Measurements from ENCODE around the gene ACP4. TPM values are rescaled to one million over a fixed set of nuclear protein-coding genes. Genes with fewer than 3 reads are reported as not detected.
"Not testable (repeated sequence)": the region's sequence is repeated elsewhere in the genome, so short reads cannot be mapped to it uniquely, and the experiment has no call there.

Gene ACP4
- total RNA-seq, 1 donor from 2014 or later, result not detected

- no peak for DNase-seq
Observed at GRCh38 chr19:50797781-50798658, 7.8 kb downstream of the ACP4 start.

GRCh38 chr19:50798659-50799546 is 8.7 kb downstream of the ACP4 start:
- DNase-seq, result no peak

DNA sequence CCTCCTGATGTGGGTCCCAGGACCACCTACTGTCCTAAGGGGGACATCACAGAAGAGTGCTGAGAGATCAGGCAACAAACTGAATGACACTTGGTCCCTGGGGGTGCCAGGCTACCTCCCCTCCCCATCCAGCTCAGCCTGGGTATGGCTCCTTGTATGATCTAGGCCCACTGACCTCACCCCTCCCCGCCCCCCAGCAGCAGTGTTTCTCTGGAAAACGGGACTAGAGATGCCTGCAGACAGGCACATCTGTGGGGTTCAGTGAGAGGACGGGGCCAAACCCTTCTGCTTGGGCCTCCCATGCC is 9.3 kb downstream of the ACP4 start:
- DNase-seq, result no peak

- DNase-seq, result no peak
Observed at GRCh38 chr19:50801107-50801506, 10.9 kb downstream of the ACP4 start.

DNA sequence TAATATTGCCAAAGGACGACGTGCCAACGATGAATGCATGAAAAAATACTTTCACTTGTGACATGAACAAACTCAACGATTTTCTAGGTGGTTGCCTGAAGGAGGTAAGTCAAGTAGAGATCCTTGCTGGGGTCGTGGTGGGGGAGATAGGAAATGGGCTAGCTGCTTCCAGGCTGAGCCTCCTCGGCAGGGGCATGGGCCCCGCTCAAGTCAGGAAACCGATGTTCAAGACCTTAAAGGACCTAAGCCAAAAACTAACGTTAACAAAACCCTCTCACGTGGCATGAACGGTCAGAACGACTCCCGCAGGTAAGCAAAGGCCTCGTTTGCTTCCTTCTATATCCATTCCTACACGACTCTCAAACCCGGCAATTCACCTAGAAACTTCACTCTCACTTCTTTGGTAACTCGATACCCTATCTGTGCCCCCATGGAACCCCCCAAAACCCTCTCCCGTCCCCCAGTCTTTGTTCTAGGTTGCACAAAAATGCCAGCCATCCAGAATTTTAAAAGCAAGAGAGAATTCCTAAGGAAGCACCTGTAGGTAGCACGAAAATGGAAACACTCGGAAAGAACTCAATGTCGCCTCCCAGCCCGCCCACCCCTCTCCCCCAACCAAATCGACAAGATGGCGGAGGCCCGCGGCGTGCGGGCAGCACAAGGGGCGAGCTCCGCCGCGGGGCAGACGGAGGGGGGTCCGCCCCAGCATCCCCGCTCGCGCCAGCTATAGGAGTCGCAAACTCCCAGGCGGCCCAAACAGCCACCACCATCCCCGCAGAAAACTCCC is 13.6 kb downstream of the ACP4 start:
- peak; percentile 47 for DNase-seq

DNA sequence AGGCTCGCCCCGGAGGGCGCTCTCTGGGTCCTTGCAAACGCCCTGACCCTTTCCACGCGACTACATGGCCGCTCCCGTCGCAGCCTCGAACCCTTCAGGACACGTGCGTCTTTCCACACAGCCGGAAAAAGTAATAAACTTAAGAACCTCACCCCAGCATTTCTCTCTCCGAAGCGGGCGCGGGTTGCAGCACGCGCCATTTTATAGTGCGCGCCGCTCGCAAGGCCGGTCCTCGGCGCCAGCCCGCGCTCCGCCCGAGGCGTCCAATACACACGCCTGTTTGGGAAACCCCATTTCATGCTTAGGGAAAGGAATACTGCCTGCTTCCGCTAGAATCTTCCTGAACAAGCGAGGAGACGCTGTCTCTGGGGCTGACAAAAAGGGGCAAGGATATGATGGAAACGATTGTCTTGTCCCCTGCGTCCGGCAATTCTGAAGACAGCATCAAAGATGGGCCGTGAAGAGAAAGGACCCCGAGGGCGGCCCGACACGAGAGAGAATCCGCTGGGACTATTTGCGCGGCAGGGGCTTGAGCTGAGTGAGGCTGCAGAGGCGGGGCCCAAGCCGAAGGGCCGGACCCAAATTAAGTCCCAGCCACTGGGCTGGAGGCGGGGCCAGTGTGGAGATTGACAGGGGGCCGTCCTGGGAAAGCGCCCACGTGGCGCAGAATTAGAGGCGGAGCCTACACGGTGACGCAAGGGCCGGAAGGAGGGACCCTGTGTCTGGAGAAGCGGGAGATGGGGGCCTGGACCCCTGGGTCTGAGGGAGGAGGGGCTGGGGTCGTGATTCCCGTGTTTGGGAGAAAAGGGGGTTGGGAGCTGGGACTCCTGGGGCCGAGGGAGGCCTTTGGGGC is 14.4 kb downstream of the ACP4 start:
- peak; percentile 100 for DNase-seq

- no peak for DNase-seq
Observed at GRCh38 chr19:50808856-50809255, 18.6 kb downstream of the ACP4 start.

- DNase-seq, result not testable (repeated sequence)
Observed at GRCh38 chr19:50811622-50812238, 21.5 kb downstream of the ACP4 start.

- DNase-seq, result no peak
Observed at GRCh38 chr19:50812474-50812873, 22.3 kb downstream of the ACP4 start.

DNA sequence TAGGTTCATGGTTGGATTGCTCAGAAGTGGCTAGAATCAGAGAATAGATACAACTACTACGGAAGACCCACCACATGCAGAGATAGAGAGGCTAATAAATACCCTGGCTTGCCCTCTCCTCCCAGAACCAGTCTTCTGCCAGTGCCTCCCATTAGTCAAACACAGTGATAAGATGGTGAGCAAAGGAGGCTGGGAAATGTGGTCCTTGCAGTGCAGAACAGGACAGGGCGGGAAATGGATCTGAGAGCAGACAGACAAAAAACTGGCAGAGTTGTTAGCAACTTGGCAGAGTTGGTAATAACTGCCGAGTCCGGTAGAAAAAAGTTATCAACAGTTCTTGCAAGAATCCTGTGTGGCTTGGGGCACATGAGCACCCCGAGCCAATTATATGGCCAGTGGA is 24.7 kb downstream of the ACP4 start:
- DNase-seq, result no peak

GRCh38 chr19:50815439-50815838 is 25.2 kb downstream of the ACP4 start:
- DNase-seq, result no peak

DNA sequence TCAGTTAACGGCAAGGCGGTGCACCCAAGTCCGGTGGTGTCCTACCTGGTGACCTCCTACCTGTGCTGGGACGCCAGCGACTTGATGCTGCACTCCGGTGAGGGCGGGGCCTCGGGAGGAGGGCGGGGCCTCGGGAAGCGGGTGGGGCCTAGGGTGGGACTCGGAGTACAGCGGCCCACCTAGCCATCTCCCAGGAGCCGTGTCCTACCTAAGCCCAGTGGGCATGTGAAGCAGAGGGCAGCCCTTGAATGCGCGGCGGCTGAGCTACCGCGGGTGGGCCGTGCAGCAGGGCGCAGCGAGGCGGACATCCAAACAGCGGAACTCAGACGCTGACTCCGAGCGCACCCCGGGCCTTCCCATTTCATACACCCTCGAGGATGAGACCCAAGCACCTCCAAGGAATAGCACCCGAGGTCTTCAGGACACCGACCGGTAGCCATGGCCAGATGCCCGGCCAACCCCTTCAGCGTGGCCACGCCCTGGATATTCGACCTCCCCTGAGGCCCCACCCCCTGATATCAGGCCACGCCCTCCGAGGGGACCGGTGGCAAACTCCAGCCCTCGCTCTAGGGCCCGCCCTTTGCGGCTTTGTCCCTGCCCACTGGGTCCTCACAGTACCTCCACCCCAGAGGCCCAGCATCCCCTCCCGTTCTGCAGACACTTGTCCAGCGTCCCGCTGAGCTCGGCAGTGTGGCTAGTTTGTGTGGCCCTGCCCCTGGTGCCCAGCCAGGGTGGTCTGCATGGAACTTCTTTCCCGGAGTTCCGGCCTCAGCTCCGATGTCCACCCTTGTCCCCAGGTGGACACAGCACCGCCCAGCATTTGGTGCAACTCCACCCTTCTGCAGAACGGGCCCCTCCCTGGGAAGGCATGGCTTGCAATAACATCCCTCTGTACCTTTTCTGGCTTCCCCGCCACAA is 28.0 kb downstream of the ACP4 start:
- no peak for DNase-seq

GRCh38 chr19:50818859-50819472 is 28.8 kb downstream of the ACP4 start:
- no peak for DNase-seq

GRCh38 chr19:50819636-50820035 is 29.4 kb downstream of the ACP4 start:
- no peak for DNase-seq

DNA sequence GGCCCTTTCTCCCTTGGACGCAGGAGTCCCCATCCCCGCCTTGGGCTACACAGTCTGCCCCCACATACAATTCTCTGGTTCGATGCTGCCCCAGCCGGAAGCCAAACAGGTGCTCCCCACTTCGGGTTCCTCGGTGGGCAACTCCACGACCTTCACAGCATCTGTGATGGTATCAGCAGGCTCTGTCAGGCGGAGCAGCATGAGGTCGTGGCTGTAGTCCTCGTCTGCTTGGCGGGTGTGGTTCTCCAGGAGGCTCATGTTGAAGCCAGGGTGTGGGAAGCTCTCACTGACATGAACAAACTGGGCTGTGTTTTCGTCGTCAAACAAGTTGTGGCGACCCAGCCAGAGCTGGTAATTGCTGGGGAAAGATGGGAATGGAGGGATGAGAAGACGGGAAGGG is 29.9 kb downstream of the ACP4 start:
- no peak for DNase-seq

DNA sequence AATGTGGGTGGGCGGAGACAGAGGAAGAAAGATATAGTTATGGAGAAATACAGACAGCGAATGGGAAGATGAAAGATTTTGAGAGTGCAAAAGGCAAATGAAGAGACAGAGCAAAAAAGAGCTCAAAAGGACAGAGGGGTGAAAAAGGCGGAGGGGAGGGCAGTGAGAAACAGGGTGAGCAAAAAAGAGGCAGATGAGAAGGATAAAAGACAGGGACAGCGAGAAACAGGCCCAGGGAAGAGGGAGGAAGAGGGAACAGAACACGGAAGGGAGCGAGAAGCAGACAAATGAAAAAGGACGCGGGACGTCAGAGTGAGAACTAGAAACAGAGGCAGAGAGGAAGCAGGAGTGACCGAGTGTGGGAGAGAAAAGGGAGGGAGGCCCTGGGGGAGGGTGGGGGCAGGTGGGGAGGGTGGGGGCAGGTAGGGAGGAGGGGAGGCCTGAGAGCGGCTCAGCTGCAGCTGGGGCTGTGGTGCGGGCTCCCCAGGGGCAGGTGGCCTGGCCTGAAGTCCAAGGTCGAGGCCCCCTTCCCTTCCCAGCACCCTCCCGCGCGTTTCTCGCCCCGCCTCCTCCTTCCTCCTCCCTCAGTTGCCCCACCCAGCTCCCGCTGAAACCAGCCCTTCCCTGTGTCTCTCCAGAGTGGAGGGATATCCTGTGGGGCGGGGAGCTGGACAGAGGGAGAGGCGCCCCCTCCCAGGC is 30.5 kb downstream of the ACP4 start:
- no peak for DNase-seq

GRCh38 chr19:50821248-50821612 is 31.0 kb downstream of the ACP4 start:
- no peak for DNase-seq

GRCh38 chr19:50821622-50822021 is 31.4 kb downstream of the ACP4 start:
- DNase-seq, result no peak

DNA sequence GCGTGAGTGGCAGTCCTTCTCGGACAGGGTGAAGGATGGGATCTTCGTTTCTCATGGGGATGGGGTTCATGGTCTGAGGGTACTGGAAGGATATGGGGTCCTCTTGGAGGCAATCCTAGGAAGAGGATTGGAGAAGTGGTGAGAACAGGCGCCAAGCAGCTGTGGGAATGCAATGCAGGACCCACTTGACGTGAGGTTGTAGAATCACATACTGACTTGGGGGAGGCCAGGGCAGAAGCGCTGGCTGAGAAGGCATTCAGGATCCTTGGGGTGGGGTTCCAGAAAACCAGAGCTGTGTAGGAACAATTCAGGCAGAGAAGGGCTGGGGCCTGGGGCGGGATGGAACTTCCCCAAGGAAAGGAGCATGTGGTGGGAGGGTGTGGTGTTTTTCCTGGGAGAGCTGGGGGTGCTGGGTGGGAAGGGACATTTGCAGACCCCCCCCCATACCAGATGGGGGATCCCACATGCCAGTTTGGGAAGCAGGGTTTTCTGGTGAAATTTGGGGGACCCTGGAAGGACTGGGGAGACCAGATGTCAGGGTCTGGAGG is 32.5 kb downstream of the ACP4 start:
- no peak for DNase-seq

Data from tongue (tissue), 2 donors.